Activated CD8-positive, alpha-beta memory T cell treated with anti-CD3 and anti-CD28 coated beads, Interleukin-2, amount 50 U/mL, for 24 hours (primary cell): Measurements from ENCODE around the gene MBD3L2B.

Source experiments
- DNase-seq: peaks from one replicate; pipeline ENCODE4 v3.0.0-alpha.2; 2020; ENCODE audit errors: extremely low read depth

Gene MBD3L2B

GRCh38 chr19:7010722-7011593 is 10.3 kb downstream of the MBD3L2B start:
- no peak for DNase-seq

- DNase-seq, result no peak
Observed at GRCh38 chr19:7007859-7008258, 13.4 kb downstream of the MBD3L2B start.

DNA sequence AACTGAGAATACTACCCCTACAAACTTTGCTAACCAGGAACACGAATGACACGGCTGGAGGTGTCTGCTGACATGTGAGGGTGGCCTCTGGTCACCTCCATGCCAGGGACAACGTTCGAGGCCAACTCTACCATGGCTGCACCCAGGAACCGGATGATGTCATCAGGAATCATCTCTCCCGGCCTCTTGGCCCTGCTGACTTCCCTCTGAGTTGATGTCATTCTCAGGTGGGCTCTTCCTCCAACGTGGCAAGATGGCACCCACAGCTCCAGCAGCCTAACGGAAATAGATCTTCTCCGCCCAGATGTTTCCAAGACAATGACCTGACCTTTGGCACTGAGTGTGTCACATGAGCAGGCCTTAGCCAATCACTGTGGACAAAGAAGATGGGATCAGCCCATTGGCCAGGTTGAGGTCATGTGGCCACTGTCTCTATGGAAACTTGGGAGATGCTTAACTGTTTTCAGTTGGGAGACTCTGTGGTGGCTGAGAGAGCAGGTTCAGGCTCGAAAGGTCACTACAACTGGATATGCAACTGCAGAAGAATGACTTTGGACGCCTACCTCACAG is 15.0 kb downstream of the MBD3L2B start:
- no peak for DNase-seq

DNA sequence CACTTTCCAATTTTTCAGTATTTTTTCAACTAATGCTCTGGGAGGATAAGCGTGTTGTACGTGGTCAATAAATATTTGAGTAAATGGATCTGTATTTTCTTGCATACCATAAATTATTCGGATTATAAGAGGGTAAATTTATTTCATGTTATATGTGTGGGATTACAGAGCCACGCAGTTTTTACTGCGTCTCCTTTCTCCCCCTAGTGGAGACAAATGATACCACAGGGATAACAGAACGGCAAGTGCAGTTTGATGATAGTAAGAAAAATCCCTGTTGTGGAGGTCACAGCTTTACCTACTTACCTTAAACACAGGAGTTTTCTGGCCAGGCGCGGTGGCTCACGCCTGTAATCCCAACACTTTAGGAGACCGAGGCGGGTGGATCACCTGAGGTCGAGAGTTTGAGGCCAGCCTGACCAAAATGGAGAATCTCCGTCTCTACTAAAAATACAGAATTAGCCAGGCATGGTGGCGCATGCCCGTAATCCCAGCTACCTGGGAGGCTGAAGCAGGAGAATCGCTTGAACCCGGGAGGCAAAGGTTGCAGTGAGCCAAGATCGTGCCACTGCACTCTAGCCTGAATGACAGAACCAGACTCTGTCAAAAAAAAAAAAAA is 16.8 kb downstream of the MBD3L2B start:
- no peak for DNase-seq

DNA sequence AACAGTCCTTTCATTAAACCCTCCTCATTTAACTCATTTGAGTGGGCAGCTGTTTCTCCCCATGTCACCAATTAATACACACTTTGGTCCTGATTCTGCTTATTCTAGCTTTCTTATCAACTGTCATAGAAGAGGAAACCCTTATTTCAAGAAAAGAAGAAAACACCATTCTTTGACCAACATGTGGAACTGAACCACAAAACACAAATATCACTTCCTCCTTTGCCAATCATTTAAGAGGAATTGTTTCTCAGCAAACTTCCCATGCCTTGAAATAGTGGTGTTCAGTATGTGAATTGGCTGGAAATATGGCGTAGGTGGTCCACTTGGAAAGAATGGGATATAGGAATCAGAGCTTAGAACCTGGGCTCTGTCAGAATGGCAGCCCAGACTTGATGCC is 20.4 kb downstream of the MBD3L2B start:
- no peak for DNase-seq

- no peak for DNase-seq
Observed at GRCh38 chr19:7000333-7000732, 20.9 kb downstream of the MBD3L2B start.

DNA sequence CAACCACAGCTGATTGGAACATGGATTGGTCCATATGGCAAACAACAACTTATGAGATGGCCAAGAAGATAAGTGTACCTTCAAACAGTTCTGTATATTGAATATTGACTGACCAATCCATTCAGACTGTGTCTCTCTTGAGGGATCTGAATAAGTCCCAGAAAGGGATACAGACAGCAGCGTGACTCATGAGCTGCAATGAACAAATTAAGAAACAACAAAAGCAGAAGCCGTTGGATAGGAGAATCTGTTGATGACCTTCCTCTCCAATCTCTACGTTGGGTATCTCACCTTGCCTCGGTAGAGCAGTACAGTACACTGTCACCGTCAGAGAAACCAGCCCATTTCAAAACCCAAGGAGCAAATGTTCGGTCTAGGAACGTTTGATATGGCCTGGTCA is 21.3 kb downstream of the MBD3L2B start:
- no peak for DNase-seq

DNA sequence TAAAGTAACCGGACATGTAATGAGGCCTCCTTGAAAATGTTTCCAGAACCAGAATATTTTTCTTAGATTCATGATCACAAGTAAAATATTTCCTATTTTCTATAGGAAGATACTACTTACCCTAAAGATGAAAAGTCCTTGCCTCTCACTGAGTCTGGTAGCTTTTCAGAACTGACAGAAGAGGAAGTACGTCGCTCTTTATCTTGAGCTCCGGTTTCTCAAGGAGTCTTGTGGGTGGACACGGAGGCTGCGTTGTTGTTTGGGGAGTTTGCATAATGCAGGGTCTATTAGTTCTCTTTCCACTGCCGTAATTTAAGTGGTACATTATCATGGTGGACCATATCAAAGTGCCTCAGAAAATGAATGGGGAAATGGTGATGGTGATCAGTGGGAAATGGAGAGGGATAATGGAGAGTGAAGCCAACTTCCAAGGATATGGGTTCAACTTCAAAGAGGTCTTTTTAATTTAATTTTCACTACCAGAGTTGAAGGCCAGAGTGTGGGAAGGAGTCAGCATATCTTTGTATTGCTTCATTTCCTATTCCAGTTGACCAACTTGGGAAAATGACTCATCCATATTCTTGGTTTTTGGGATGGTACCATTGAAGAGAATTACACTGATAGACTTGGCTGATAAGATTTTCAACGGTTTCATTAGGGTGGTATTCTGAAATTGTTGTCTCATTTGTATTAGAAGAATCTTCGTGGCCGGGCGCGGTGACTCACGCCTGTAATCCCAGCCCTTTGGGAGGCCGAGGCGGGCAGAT is 23.4 kb downstream of the MBD3L2B start:
- no peak for DNase-seq

- DNase-seq, result no peak
Observed at GRCh38 chr19:6996810-6997209, 24.4 kb downstream of the MBD3L2B start.

DNA sequence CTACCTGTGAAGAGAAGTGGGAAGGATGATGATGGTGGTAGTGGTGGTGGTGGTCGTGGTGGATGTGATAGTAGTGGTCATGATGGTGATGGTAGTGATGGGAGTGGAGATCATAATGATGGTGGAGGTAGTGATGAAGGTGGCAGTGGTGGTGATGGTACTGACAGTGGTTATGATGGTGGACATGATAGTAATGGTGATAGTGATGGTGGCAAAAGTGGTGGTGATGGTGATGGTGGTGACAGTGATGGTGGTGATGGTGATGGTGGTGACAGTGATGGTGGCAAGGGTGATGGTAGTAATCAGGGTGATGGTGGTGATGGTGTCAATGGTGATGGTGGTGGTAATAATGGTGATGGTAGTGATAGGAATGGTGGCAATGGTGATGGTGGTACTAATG is 26.2 kb downstream of the MBD3L2B start:
- DNase-seq, result no peak

- DNase-seq, result no peak
Observed at GRCh38 chr19:6988257-6988656, 33.0 kb downstream of the MBD3L2B start.

- DNase-seq, result no peak
Observed at GRCh38 chr19:6987850-6988249, 33.4 kb downstream of the MBD3L2B start.

- no peak for DNase-seq
Observed at GRCh38 chr19:6983448-6983847, 37.8 kb downstream of the MBD3L2B start.

DNA sequence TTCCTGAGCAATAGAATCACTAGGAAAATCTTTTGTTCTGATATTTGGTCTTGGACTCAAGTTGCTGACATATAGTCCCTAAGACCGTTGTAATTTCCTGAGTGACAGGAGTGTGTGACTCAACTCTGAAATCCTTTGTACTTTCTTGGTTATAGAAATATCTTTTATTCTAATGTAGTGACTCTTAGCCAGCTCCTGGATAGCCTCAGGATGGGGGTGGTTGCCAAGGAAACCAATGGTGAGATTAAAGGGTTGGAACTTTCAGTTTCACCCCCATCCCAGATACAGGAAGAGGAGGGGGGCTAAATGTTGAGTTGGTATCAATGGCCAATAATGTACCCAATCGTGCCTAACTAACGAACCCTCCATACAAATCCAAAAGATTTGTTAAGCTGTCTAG is 41.8 kb downstream of the MBD3L2B start:
- DNase-seq, result no peak

DNA sequence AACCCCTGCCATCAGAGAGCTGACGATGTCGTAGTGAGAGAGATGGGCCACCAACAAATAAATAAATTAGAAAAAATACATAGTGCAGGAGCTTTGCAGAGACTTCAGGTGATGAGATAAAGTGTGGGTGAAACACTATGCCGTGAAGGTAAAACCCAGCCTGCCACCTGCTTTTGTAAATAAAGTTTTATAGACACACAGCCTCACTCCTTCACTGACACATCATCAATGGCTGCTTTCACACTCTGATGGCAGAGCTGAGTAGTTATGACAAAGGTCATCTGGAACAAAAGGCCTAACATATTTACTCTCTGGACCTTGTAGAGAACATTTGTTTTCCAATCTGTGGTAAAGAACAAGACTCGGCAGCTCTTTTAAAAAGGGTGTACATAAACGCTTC is 45.0 kb downstream of the MBD3L2B start:
- DNase-seq, result no peak

DNA sequence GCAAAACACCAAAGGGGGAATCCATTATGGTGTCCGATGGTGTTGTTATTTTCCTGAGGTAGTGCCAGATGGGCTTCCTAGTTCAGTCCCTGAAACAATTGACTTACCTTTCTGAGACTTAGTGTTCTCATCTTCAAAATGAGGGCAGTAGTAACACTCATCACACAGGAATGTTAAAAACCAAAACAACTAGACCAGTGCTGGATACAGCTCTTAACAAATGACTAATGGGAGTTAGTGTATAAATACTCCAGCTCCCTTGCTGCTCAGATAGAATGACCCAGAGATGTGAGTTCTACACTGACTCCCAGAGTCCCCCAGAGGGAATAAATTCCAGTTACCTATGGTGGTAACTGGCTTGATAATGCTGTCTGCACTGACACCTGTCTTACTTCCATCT is 49.9 kb downstream of the MBD3L2B start:
- DNase-seq, result no peak

GRCh38 chr19:6970443-6970842 is 50.8 kb downstream of the MBD3L2B start:
- DNase-seq, result no peak

DNA sequence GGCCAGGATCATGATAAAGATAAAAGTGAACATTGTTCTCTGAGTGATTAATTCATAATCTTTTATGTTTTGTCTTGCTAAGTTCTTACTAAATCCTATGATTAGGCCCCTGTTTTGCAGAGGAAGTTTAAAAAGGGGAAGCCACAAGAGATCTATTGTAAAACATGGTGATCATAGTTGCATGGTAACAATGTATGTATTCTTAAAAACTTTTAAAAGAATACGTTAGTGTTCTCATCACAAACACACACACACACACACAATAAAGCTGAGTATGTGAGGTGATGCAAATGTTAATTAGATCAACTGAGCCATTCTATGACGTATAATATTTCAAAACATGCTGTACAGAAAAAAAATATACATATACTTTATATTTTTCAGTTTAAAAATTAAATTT is 51.2 kb downstream of the MBD3L2B start:
- no peak for DNase-seq

GRCh38 chr19:6969490-6969889 is 51.7 kb downstream of the MBD3L2B start:
- DNase-seq, result no peak
